B cell (primary cell): ENCODE measurements around the gene KIRREL3.

Source experiments
- EZH2 ChIP-seq: IDR thresholded peaks from 2 replicates; pipeline ENCODE4 v1.6.1; 2012; ENCODE audit warnings: borderline replicate concordance, low read depth, mild to moderate bottlenecking, moderate library complexity, low read length; ENCODE audit not compliant: insufficient read depth, poor library complexity, severe bottlenecking
- TF ChIP-seq, protein P1 (sequence below): fragments of 200-600 bp; IDR thresholded peaks from one replicate; pipeline ENCODE4 v1.8.0; 2022; ENCODE audit warnings: antibody characterized with exemption, mild to moderate bottlenecking

DNA sequence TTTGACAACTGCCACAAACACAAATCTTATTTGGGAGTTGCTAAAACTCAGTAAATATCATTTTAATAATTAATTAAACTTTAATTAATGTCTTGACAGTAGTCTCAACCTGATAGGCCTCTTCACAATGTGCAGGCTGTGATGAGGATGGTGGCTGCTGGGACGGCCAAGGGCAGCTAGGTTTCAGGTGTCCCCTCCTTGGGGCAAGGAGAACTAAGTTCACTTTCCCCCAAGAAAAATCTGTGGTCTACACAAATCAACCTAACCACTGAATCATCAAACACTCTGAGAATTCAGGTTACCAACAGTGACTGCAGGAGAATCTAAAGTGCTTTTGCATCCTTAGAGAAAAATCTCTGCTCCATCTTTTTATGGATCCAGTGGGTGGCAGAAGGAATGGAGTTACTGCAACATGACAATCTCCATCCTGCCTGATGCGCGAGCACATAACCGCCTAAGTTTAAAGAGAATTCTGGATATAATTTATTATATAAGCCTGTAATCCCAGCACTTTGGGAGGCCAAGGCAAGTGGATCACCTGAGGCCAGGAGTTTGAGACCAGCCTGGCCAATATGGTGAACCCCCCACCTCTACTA is 289.7 kb downstream of the KIRREL3 start:
- TF ChIP-seq, protein P1, sequence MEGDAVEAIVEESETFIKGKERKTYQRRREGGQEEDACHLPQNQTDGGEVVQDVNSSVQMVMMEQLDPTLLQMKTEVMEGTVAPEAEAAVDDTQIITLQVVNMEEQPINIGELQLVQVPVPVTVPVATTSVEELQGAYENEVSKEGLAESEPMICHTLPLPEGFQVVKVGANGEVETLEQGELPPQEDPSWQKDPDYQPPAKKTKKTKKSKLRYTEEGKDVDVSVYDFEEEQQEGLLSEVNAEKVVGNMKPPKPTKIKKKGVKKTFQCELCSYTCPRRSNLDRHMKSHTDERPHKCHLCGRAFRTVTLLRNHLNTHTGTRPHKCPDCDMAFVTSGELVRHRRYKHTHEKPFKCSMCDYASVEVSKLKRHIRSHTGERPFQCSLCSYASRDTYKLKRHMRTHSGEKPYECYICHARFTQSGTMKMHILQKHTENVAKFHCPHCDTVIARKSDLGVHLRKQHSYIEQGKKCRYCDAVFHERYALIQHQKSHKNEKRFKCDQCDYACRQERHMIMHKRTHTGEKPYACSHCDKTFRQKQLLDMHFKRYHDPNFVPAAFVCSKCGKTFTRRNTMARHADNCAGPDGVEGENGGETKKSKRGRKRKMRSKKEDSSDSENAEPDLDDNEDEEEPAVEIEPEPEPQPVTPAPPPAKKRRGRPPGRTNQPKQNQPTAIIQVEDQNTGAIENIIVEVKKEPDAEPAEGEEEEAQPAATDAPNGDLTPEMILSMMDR, result no peak
- TF ChIP-seq EZH2, result no peak
